Cardiac muscle cell (in vitro differentiated cells and primary cell): ENCODE measurements around the gene MIPOL1. TPM values are rescaled to one million over a fixed set of nuclear protein-coding genes. Genes with fewer than 3 reads are reported as not detected.

Experiments
- DNase-seq, 2 donors: peaks; one replicate each; pipeline versions ENCODE4 v3.0.0 to v3.0.0-alpha.2; 2010 to 2017; ENCODE audit warnings: low read depth in 1 of 2, low spot score in 1 of 2
- H3K27ac ChIP-seq: fragments of 200-600 bp; sonication (generic); 2 replicates; pipeline ENCODE4 v1.5.1; 2016
- H3K27me3 ChIP-seq: fragments of 200-600 bp; sonication (generic); 2 replicates; pipeline ENCODE4 v1.6.0; 2016; ENCODE audit warnings: control low read depth
- H3K36me3 ChIP-seq: fragments of 200-600 bp; sonication (generic); 2 replicates; pipeline ENCODE4 v1.5.1; 2016; ENCODE audit warnings: control low read depth
- H3K4me1 ChIP-seq: fragments of 200-600 bp; sonication (generic); 2 replicates; pipeline ENCODE4 v1.8.1; 2017; ENCODE audit warnings: low read depth, mild to moderate bottlenecking, mixed run types
- H3K4me3 ChIP-seq: fragments of 200-600 bp; sonication (generic); 2 replicates; pipeline ENCODE4 v1.5.1; 2016; ENCODE audit warnings: mild to moderate bottlenecking
- H3K9me3 ChIP-seq: fragments of 200-600 bp; sonication (generic); 2 replicates; pipeline ENCODE4 v1.5.1; 2017; ENCODE audit warnings: low read depth, mild to moderate bottlenecking, control low read depth
- polyA plus RNA-seq: library from polyadenylated mRNA; unstranded; fragments of >200 nt; fragmentation: Nextera tagmentation; extraction: Ambion mirVana; gene quantifications from 2 replicates; pipeline ENCODE4 v1.2.1, GENCODE V29; 2016
- total RNA-seq: library from RNA; depleted of rRNA; stranded (reverse); fragments of >200 nt; gene quantifications from 2 replicates; pipeline ENCODE4 v1.2.3, GENCODE V29; 2016
- TF ChIP-seq, protein P1 (sequence below): IDR thresholded peaks from 2 replicates; pipeline ENCODE4 v1.5.1; 2012; ENCODE audit warnings: low read depth, mild to moderate bottlenecking, low read length

Gene MIPOL1
- total and polyA plus RNA-seq, 2 experiments from 2014 or later, result 7.3 to 8.4 TPM

DNA sequence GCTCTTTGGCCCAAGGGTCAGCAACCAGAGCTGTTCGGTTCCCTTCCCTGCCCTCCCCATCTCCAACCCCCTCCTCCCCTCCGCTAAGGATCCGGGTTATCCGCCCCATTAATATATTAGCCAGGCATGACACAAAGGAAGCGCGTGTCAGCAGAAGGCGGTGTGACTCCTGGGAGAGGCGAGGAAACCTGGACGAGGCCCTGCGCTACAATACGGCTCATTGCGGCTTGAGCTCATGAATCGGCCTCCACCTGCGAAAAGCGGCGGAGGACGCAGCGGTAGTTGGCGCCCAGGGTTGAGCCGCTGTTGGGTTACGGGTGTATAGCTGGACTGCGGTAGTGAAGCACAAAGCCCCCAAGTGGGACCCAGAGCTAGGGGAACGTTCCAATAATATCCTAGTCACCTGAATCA, 387.4 kb downstream of the MIPOL1 start:
- Histone ChIP-seq H3K36me3 (no peaks in the 10 kb centered on the region), H3K4me1 (peaks cover 2% of the 10 kb centered on the region)
- DNase-seq, result no peak

DNA sequence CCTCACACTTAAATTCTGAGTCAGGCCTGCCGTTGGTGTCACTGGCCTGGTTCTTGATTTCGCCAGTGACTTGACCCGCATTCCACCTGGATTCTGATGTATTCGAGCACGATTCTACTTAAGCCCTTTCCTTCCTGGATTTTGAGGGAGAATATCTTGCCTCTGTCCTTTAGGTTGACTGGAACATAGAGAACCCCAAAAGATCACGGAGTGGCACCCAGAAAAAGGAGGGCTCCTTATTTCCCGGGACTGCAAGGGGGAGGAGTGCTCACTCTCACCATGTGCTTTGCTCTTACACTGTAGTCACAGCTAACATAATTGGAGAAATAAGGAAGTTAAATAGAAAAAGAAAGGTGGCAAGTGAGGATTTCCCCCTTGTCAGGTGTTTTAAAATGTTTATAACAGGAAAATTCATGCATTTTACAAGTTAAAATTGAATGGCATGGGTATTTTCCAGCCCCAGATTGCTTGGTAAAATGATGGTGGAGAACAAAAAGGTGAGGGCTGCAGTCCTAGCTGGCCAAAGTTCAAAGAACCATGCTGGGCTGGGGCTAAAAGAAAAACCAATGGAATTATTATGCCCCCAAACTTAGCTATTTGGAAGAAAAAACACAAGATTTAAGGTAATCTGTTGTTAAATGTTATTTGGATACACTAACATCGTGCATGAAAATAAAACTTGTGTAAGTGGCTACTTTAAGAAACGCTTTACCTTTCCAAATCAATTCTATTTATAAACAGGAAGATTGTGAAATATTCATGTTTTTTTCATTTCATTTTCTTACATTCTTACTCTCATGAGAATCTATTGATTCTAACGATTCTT, 388.4 kb downstream of the MIPOL1 start:
- H3K4me1 ChIP-seq, result peaks cover 2% of the 10 kb centered on the region
- no peaks in the 10 kb centered on the region for H3K9me3 ChIP-seq
- TF ChIP-seq, protein P1, sequence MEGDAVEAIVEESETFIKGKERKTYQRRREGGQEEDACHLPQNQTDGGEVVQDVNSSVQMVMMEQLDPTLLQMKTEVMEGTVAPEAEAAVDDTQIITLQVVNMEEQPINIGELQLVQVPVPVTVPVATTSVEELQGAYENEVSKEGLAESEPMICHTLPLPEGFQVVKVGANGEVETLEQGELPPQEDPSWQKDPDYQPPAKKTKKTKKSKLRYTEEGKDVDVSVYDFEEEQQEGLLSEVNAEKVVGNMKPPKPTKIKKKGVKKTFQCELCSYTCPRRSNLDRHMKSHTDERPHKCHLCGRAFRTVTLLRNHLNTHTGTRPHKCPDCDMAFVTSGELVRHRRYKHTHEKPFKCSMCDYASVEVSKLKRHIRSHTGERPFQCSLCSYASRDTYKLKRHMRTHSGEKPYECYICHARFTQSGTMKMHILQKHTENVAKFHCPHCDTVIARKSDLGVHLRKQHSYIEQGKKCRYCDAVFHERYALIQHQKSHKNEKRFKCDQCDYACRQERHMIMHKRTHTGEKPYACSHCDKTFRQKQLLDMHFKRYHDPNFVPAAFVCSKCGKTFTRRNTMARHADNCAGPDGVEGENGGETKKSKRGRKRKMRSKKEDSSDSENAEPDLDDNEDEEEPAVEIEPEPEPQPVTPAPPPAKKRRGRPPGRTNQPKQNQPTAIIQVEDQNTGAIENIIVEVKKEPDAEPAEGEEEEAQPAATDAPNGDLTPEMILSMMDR, result no peak
- no peak for DNase-seq
- H3K36me3 ChIP-seq, result no peaks in the 10 kb centered on the region
- peaks cover 100% of the 10 kb centered on the region for H3K27me3 ChIP-seq
- no peak overlapping the region for H3K27ac ChIP-seq
- no peak overlapping the region for H3K4me3 ChIP-seq

More for the DNA sequence above, 387.4 kb downstream of the MIPOL1 start:
- TF ChIP-seq, protein P1, result no peak
- Histone ChIP-seq H3K27ac (no peak overlapping the region), H3K4me3 (no peak overlapping the region), H3K27me3 (peaks cover 100% of the 10 kb centered on the region), H3K9me3 (no peaks in the 10 kb centered on the region)

DNA sequence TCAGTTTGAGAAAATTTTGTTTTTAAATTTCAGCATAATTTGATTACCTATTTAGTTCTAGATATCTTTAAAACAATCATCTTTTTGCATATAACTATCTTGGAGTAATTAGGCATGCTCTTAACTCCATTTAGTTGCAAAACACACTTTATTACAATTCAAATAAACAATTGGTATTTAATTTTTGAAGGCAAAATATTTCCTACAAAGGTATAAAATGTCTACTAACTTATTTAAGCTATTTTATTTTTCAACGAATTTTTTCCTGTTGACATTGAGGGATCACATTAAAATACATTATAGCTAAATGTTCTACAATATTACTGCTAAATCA, 389.0 kb downstream of the MIPOL1 start:
- H3K36me3 ChIP-seq, result no peaks in the 10 kb centered on the region
- H3K4me1 ChIP-seq, result peaks cover 2% of the 10 kb centered on the region
- H3K4me3 ChIP-seq, result no peak overlapping the region
- H3K27me3 ChIP-seq, result peaks cover 100% of the 10 kb centered on the region
- TF ChIP-seq, protein P1, result no peak
- DNase-seq, result no peak
- no peaks in the 10 kb centered on the region for H3K9me3 ChIP-seq
- no peak overlapping the region for H3K27ac ChIP-seq

DNA sequence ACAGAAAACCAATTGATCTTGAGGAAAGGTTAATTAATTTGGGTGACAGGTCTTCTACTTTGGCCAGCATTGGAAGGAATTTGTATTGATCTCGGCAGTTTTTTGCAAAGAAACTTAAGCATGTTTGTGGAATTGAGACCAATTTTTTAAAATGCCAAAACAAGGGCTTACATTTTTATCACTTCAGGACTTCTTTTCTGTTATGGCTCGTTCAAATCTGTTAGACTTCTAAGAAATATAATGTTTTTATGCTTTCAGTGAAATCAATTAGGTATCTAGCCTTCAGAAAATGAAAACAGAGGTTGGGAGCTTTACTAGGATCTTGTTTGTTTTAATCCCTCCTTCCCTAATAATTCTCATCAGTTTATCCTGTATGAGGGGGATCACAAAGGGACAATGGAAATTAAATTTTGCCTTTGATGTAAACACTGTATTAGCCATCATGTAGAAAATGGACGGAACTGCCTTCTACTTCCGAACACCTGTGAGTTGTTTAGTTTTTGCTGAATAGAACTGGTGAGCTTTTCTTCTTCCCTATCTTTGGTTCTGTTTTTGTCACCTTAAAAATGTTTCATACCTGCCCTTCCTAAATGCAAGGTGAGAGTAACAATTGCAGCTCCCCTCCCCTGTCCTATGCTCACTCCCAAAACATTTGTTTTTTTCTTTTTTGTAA, 389.5 kb downstream of the MIPOL1 start:
- no peak for DNase-seq
- TF ChIP-seq, protein P1, result no peak
- Histone ChIP-seq H3K36me3 (no peaks in the 10 kb centered on the region), H3K4me3 (peak overlapping the region; percentile 8), H3K9me3 (no peaks in the 10 kb centered on the region), H3K27ac (no peak overlapping the region), H3K27me3 (peaks cover 100% of the 10 kb centered on the region), H3K4me1 (peaks cover 2% of the 10 kb centered on the region)

DNA sequence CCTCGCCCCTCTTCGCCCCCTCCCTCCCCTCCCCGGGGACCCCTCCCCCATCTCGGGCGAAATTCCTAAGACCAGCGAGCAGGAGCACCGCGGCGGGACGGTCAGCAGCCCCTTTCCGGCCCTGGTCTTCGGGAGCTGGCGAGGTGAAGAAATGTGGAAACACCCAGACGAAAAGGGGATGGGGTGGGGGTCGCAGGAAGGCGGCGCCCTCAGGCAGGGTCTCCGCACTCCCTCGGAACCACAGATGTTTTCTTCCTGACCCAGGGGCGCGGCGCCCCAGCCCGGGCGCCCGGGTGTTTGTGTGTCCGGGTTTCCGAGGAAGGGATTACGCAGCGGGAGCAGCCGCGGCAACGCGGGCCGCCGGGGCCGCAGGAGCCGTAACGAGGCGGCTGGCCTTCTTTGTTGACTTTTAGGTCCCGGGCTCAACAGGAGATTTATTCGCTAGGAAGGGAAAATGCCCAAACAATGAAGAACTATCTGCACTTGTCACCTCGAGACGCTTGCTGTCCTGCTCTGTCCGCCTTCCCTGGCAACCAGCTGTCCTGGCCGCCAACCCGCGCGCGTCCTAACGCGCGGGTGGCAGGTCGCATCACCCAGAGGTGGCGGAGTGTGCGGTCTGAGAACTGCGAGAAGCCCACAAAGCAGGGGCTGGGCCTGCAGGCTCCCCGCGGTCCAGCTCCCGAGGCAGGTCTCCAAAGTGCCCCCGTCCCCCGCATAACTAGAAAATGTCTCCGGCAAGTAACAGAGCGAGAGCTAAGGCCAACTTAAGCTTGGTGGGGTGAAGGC, 390.3 kb downstream of the MIPOL1 start:
- TF ChIP-seq, protein P1, result no peak

More for the DNA sequence above, 390.3 kb downstream of the MIPOL1 start:
- Histone ChIP-seq H3K27me3 (peaks cover 100% of the 10 kb centered on the region), H3K9me3 (no peaks in the 10 kb centered on the region), H3K4me1 (peaks cover 2% of the 10 kb centered on the region), H3K4me3 (peak overlapping the region; percentile 8), H3K36me3 (no peaks in the 10 kb centered on the region), H3K27ac (no peak overlapping the region)
- DNase-seq, result peak in 1 of 2 donors; percentile 57
